22Rv1 (cell line): ENCODE data around the gene ZDHHC11B.
"Not testable (repeated sequence)": the region's sequence is repeated elsewhere in the genome, so short reads cannot be mapped to it uniquely, and the experiment has no call there.

Source experiments
- CTCF ChIP-seq: fragments of 450-650 bp; IDR thresholded peaks from 2 replicates; pipeline ENCODE4 v1.5.1; 2017; ENCODE audit warnings: mild to moderate bottlenecking
- ZFX ChIP-seq: fragments of 450-650 bp; IDR thresholded peaks from 2 replicates; pipeline ENCODE4 v1.6.1; 2017; ENCODE audit warnings: antibody characterized with exemption, borderline replicate concordance

GRCh38 chr5:783881-784427 is 575 bp downstream of the ZDHHC11B start:
- not testable (repeated sequence) for TF ChIP-seq CTCF, ZFX
